HepG2 (cell line): ENCODE data around the gene PHF21B.

Experiments used
- GTF2F1 ChIP-seq: fragments of 150-350 bp; IDR thresholded peaks from 2 replicates; pipeline ENCODE4 v1.6.1; 2014; ENCODE audit warnings: low read length
- HCFC1 ChIP-seq: fragments of 150-350 bp; IDR thresholded peaks from 2 replicates; pipeline ENCODE4 v1.6.1; 2014; ENCODE audit warnings: low read depth, low read length
- HNRNPK ChIP-seq: fragments of 200-400 bp; formaldehyde crosslinking; IDR thresholded peaks from 2 replicates; pipeline ENCODE4 v1.6.1; 2018; ENCODE audit warnings: low read length, low read depth, moderate library complexity, mild to moderate bottlenecking; ENCODE audit not compliant: poor library complexity, severe bottlenecking
- MED1 ChIP-seq: sonication (generic); formaldehyde crosslinking; IDR thresholded peaks from 2 replicates; pipeline ENCODE4 v1.4.0; 2020; ENCODE audit warnings: missing genetic modification reagents
- PAWR ChIP-seq: sonication (generic); formaldehyde crosslinking; IDR thresholded peaks from 2 replicates; pipeline ENCODE4 v1.4.0; 2020; ENCODE audit warnings: missing genetic modification reagents, mild to moderate bottlenecking, borderline replicate concordance
- TAF1 ChIP-seq: sonication (generic); formaldehyde crosslinking; IDR thresholded peaks from 2 replicates; pipeline ENCODE4 v1.4.0; 2020; ENCODE audit warnings: missing genetic modification reagents
- ZBTB3 ChIP-seq: sonication (generic); formaldehyde crosslinking; IDR thresholded peaks from 2 replicates; pipeline ENCODE4 v1.4.0; 2020; ENCODE audit warnings: low read depth, mild to moderate bottlenecking, moderate library complexity, missing genetic modification reagents, borderline replicate concordance
- ZNF678 ChIP-seq: sonication (generic); formaldehyde crosslinking; IDR thresholded peaks from 2 replicates; pipeline ENCODE4 v1.4.0; 2020; ENCODE audit warnings: mild to moderate bottlenecking, missing genetic modification reagents
- ZNF772 ChIP-seq: sonication (generic); formaldehyde crosslinking; IDR thresholded peaks from 2 replicates; pipeline ENCODE4 v1.5.0; 2020; ENCODE audit warnings: mild to moderate bottlenecking, missing genetic modification reagents
- ZNF781 ChIP-seq: sonication (generic); formaldehyde crosslinking; IDR thresholded peaks from 2 replicates; pipeline ENCODE4 v1.5.1; 2020; ENCODE audit warnings: borderline replicate concordance, mild to moderate bottlenecking, missing genetic modification reagents; ENCODE audit errors: not compliant biosample characterization
- TF ChIP-seq, protein P1 (sequence below): sonication (generic); formaldehyde crosslinking; IDR thresholded peaks from 2 replicates; pipeline ENCODE4 v1.5.0; 2020; ENCODE audit warnings: mild to moderate bottlenecking, missing genetic modification reagents, moderate library complexity

DNA sequence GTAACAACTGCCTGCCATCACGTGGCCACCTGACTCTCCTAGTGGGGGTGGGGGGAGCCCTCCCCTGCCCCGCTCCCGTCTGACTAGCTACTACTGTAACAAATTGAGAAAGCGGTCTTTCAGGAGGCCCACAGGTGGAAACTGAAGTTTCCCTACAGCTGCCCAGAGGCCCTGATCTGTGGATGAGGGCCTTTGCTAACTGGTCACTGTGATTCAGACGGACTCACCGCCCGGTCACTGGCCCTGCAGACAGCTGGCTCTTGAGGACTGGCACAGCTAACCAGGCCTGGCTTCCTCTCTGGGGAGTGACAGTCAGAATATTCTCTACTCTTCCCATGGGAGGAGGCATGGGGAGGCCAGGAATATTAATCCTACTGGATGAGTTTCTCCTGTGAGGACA lies 140.6 kb downstream of the PHF21B start:
- TF ChIP-seq ZNF678 (CRISPR knock-in tag) (no peak), TAF1 (CRISPR knock-in tag) (no peak), GTF2F1 (no peak), ZNF772 (CRISPR knock-in tag) (no peak), ZNF781 (CRISPR knock-in tag) (no peak), MED1 (CRISPR knock-in tag) (no peak), ZBTB3 (CRISPR knock-in tag) (no peak), HNRNPK (no peak), HCFC1 (no peak), PAWR (CRISPR knock-in tag) (no peak)
- TF ChIP-seq, protein P1, sequence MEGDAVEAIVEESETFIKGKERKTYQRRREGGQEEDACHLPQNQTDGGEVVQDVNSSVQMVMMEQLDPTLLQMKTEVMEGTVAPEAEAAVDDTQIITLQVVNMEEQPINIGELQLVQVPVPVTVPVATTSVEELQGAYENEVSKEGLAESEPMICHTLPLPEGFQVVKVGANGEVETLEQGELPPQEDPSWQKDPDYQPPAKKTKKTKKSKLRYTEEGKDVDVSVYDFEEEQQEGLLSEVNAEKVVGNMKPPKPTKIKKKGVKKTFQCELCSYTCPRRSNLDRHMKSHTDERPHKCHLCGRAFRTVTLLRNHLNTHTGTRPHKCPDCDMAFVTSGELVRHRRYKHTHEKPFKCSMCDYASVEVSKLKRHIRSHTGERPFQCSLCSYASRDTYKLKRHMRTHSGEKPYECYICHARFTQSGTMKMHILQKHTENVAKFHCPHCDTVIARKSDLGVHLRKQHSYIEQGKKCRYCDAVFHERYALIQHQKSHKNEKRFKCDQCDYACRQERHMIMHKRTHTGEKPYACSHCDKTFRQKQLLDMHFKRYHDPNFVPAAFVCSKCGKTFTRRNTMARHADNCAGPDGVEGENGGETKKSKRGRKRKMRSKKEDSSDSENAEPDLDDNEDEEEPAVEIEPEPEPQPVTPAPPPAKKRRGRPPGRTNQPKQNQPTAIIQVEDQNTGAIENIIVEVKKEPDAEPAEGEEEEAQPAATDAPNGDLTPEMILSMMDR = no peak
